HL-60 (cell line): ENCODE data around the gene FBN2.

ENCODE experiments used
- CTCF ChIP-seq: IDR thresholded peaks from one replicate; pipeline ENCODE4 v1.5.1; 2011; ENCODE audit warnings: low read length, control low read depth, inconsistent platforms; ENCODE audit not compliant: insufficient read depth
- GABPA ChIP-seq: IDR thresholded peaks from 2 replicates; pipeline ENCODE4 v1.6.1; 2012; ENCODE audit warnings: low read depth
- POLR2AphosphoS5 ChIP-seq: IDR thresholded peaks from 2 replicates; pipeline ENCODE4 v1.6.1; 2012; ENCODE audit warnings: low read depth
- REST ChIP-seq: IDR thresholded peaks from 2 replicates; pipeline ENCODE4 v1.6.1; 2012; ENCODE audit warnings: low read depth; ENCODE audit not compliant: insufficient replicate concordance
- SPI1 ChIP-seq: IDR thresholded peaks from 2 replicates; pipeline ENCODE4 v1.6.1; 2012; ENCODE audit warnings: low read depth, mild to moderate bottlenecking, borderline replicate concordance

- TF ChIP-seq REST, result no peak
- TF ChIP-seq CTCF, result no peak
- no peak for TF ChIP-seq GABPA
- no peak for TF ChIP-seq POLR2AphosphoS5
- TF ChIP-seq SPI1, result no peak
Measured at GRCh38 chr5:128566178-128566577, 28.1 kb upstream of the FBN2 start.
